22Rv1 (cell line): ENCODE results near the gene FAM241B.

Experiments used
- CTCF ChIP-seq: fragments of 450-650 bp; IDR thresholded peaks from 2 replicates; pipeline ENCODE4 v1.5.1; 2017; ENCODE audit warnings: mild to moderate bottlenecking
- ZFX ChIP-seq: fragments of 450-650 bp; IDR thresholded peaks from 2 replicates; pipeline ENCODE4 v1.6.1; 2017; ENCODE audit warnings: antibody characterized with exemption, borderline replicate concordance

GRCh38 chr10:69665474-69666320, 35.6 kb downstream of the FAM241B start:
- TF ChIP-seq ZFX (no peak), CTCF (no peak)
